ENCODE measurements around the gene ZFAND4.

DNA sequence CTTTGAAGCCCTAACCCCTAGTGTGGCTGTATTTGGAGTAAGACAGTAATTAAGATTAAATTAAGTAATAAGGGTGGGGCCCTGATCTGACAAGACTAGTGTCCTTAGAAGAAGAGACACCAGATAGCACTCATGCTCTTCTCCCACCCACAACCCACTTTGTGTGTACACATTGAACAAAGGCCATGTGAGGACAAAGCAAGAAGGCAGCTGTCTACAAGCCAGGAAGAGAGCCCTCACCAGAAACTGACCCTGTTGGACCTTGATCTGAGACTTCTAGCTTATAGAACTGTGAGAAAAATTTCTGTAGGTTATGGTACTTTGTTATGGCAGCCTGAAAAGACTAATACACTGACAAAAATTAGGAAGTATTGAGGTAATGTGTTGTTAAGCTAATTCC, 59.8 kb downstream of the ZFAND4 start:
- TF ChIP-seq BACH2 (CRISPR knock-in tag; IDR thresholded peaks at IDR 0.05; ENCODE audit: borderline replicate concordance) (no peak), OSR1 (CRISPR knock-in tag; IDR thresholded peaks at IDR 0.05) (no peak), ZFP30 (CRISPR knock-in tag; IDR thresholded peaks at IDR 0.05) (no peak), ZC3H10 (CRISPR knock-in tag; IDR thresholded peaks at IDR 0.05) (no peak), POU6F1 (CRISPR knock-in tag; IDR thresholded peaks at IDR 0.05; ENCODE audit: borderline replicate concordance, low read depth) (no peak), ARNTL (CRISPR knock-in tag; IDR thresholded peaks at IDR 0.05; ENCODE audit: borderline replicate concordance, low read depth) (no peak)
